ENCODE measurements around the gene BEND5.

- TF ChIP-seq EZH2 (IDR thresholded peaks at IDR 0.05; ENCODE audit: borderline replicate concordance, low read length) (no peak), CTCF (conservative IDR thresholded peaks at IDR 0.05 in 1 of 2, IDR thresholded peaks at IDR 0.05 in 1 of 2; ENCODE audit: extremely low read depth in 1 of 2, insufficient read depth in 1 of 2, low read depth in 1 of 2, low read length in 2 of 2) (no peak)
Measured at GRCh38 chr1:48704736-48705135, 72.0 kb downstream of the BEND5 start.

All from mammary epithelial cell (primary cell).